Measurements from ENCODE around the gene PHC2.

GRCh38 chr1:33295450-33296081 is 135.3 kb downstream of the PHC2 start:
- TF ChIP-seq, protein P1, sequence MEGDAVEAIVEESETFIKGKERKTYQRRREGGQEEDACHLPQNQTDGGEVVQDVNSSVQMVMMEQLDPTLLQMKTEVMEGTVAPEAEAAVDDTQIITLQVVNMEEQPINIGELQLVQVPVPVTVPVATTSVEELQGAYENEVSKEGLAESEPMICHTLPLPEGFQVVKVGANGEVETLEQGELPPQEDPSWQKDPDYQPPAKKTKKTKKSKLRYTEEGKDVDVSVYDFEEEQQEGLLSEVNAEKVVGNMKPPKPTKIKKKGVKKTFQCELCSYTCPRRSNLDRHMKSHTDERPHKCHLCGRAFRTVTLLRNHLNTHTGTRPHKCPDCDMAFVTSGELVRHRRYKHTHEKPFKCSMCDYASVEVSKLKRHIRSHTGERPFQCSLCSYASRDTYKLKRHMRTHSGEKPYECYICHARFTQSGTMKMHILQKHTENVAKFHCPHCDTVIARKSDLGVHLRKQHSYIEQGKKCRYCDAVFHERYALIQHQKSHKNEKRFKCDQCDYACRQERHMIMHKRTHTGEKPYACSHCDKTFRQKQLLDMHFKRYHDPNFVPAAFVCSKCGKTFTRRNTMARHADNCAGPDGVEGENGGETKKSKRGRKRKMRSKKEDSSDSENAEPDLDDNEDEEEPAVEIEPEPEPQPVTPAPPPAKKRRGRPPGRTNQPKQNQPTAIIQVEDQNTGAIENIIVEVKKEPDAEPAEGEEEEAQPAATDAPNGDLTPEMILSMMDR (conservative IDR thresholded peaks at IDR 0.05) = peak; percentile 97
- TF ChIP-seq ZFX (IDR thresholded peaks at IDR 0.05) = no peak
